Rectal smooth muscle tissue (tissue), 1 donor: Measurements from ENCODE around the gene SLC2A9.

ENCODE experiments used
- H3K27ac ChIP-seq: one replicate; pipeline ENCODE4 v1.7.0; 2013; ENCODE audit warnings: low read depth, low read length, inconsistent platforms
- H3K27me3 ChIP-seq: one replicate; pipeline ENCODE4 v1.7.0; 2013; ENCODE audit warnings: low read length; ENCODE audit not compliant: control insufficient read depth, insufficient read depth
- H3K36me3 ChIP-seq: one replicate; pipeline ENCODE4 v1.7.0; 2013; ENCODE audit warnings: low read length; ENCODE audit not compliant: control insufficient read depth, insufficient read depth
- H3K4me1 ChIP-seq: one replicate; pipeline ENCODE4 v1.7.0; 2013; ENCODE audit warnings: low read length; ENCODE audit not compliant: control insufficient read depth, insufficient read depth
- H3K4me3 ChIP-seq: one replicate; pipeline ENCODE4 v1.7.0; 2013; ENCODE audit warnings: low read length
- H3K9ac ChIP-seq: one replicate; pipeline ENCODE4 v1.7.0; 2013; ENCODE audit warnings: low read length

Gene SLC2A9

GRCh38 chr4:10009861-10010500 is 11.3 kb downstream of the SLC2A9 start:
- H3K4me3 ChIP-seq: no peak overlapping the region
- H3K4me1 ChIP-seq: no peaks in the 10 kb centered on the region
- no peaks in the 10 kb centered on the region for H3K36me3 ChIP-seq
- no peak overlapping the region for H3K9ac ChIP-seq
- no peaks in the 10 kb centered on the region for H3K27me3 ChIP-seq
- H3K27ac ChIP-seq: no peak overlapping the region

- no peaks in the 10 kb centered on the region for H3K27me3 ChIP-seq
- H3K9ac ChIP-seq: no peak overlapping the region
- H3K4me1 ChIP-seq: no peaks in the 10 kb centered on the region
- no peak overlapping the region for H3K27ac ChIP-seq
- no peaks in the 10 kb centered on the region for H3K36me3 ChIP-seq
- no peak overlapping the region for H3K4me3 ChIP-seq
These were observed 12.7 kb downstream of the SLC2A9 start for GRCh38 chr4:10008609-10009005.

GRCh38 chr4:10007793-10008608 is 13.3 kb downstream of the SLC2A9 start:
- Histone ChIP-seq H3K36me3 (no peaks in the 10 kb centered on the region), H3K4me3 (no peak overlapping the region), H3K9ac (no peak overlapping the region), H3K27me3 (no peaks in the 10 kb centered on the region), H3K27ac (no peak overlapping the region), H3K4me1 (no peaks in the 10 kb centered on the region)

- Histone ChIP-seq H3K4me3 (no peak overlapping the region), H3K27ac (no peak overlapping the region)
These were observed 13.9 kb downstream of the SLC2A9 start for GRCh38 chr4:10007436-10007740.

GRCh38 chr4:10006601-10007435 is 14.5 kb downstream of the SLC2A9 start:
- Histone ChIP-seq H3K4me1 (no peaks in the 10 kb centered on the region), H3K27ac (peak overlapping the region; percentile 1), H3K4me3 (peak overlapping the region; percentile 22), H3K27me3 (no peaks in the 10 kb centered on the region), H3K36me3 (no peaks in the 10 kb centered on the region), H3K9ac (peak overlapping the region; percentile 22)

More at GRCh38 chr4:10007436-10007740, 13.9 kb downstream of the SLC2A9 start:
- Histone ChIP-seq H3K36me3 (no peaks in the 10 kb centered on the region), H3K27me3 (no peaks in the 10 kb centered on the region), H3K9ac (no peak overlapping the region), H3K4me1 (no peaks in the 10 kb centered on the region)

- no peaks in the 10 kb centered on the region for H3K27me3 ChIP-seq
- peak overlapping the region; percentile 22 for H3K9ac ChIP-seq
- no peak overlapping the region for H3K4me3 ChIP-seq
- no peaks in the 10 kb centered on the region for H3K4me1 ChIP-seq
- H3K27ac ChIP-seq: peak overlapping the region; percentile 1
- no peaks in the 10 kb centered on the region for H3K36me3 ChIP-seq
These were observed 15.1 kb downstream of the SLC2A9 start for GRCh38 chr4:10006231-10006600.

DNA sequence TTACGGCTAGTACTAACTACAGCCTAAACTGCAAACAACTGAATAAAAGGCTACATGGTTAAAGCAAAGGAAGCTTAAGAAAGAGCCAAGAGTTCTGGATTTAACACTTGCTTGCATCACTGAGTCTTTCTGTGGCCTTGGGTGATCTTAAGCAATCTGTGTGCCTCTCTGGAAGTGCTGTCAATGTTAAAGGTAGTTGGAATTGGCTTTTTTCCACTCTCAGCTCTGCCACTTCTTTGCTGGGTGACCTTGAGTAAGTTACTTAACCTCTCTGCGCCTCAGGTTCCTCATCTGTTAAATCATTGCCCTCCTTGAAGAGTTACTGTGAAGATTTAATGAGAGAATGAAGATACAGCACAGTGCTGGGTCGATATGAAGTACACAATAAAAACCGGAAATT is 15.7 kb downstream of the SLC2A9 start:
- H3K27me3 ChIP-seq: no peaks in the 10 kb centered on the region
- no peak overlapping the region for H3K9ac ChIP-seq
- no peak overlapping the region for H3K4me3 ChIP-seq
- H3K4me1 ChIP-seq: no peaks in the 10 kb centered on the region
- H3K27ac ChIP-seq: no peak overlapping the region
- no peaks in the 10 kb centered on the region for H3K36me3 ChIP-seq

DNA sequence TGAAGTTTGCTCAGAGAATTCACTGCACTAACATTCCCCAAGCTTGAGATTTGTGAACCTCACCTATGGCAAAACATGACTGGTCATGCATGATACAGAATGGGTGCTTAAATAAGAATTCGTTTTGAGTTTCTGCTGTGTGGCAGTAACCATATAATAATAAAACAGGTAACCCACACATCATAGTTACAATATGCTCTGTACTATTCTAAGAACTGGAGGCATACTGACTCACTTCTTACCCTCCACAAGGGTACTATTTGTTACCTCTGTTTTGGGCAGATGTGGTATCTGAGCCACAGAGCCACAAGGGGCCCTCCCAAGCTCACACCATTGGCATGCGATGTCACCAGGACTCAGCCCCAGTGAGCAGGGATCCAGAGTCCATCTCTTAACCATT is 17.6 kb downstream of the SLC2A9 start:
- Histone ChIP-seq H3K27ac (no peak overlapping the region), H3K27me3 (no peaks in the 10 kb centered on the region), H3K4me1 (no peaks in the 10 kb centered on the region), H3K9ac (no peak overlapping the region), H3K36me3 (no peaks in the 10 kb centered on the region), H3K4me3 (no peak overlapping the region)

- Histone ChIP-seq H3K4me3 (no peak overlapping the region), H3K4me1 (no peaks in the 10 kb centered on the region), H3K27ac (no peak overlapping the region), H3K9ac (no peak overlapping the region), H3K36me3 (no peaks in the 10 kb centered on the region), H3K27me3 (no peaks in the 10 kb centered on the region)
These were observed 19.0 kb downstream of the SLC2A9 start for GRCh38 chr4:10002278-10002677.

- Histone ChIP-seq H3K36me3 (no peaks in the 10 kb centered on the region), H3K9ac (no peak overlapping the region), H3K4me1 (no peaks in the 10 kb centered on the region), H3K27me3 (no peaks in the 10 kb centered on the region), H3K4me3 (no peak overlapping the region), H3K27ac (no peak overlapping the region)
These were observed 19.5 kb downstream of the SLC2A9 start for GRCh38 chr4:10001757-10002156.

GRCh38 chr4:9999956-10000561 is 21.2 kb downstream of the SLC2A9 start:
- H3K27ac ChIP-seq: no peak overlapping the region
- no peak overlapping the region for H3K4me3 ChIP-seq
- H3K4me1 ChIP-seq: no peaks in the 10 kb centered on the region
- H3K36me3 ChIP-seq: no peaks in the 10 kb centered on the region
- no peaks in the 10 kb centered on the region for H3K27me3 ChIP-seq
- H3K9ac ChIP-seq: no peak overlapping the region

DNA sequence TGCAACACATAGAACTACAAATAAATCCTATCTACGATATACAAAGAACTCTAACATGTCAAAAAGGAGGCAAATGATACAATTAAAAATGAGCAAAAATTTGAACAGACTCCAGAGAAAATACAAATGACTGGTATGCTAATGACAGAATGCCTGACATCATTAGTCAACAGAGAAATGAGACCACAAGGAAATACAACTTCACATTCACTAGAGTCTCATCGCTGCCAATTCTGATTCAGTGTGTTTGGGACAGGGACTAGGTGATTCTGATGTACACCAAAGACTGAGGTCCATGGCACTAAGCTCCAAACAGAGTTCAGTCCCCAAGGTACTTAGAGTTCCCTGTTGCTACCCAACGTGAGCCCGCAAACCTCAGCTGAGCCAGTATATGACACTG is 23.4 kb downstream of the SLC2A9 start:
- no peak overlapping the region for H3K9ac ChIP-seq
- H3K36me3 ChIP-seq: no peaks in the 10 kb centered on the region
- no peaks in the 10 kb centered on the region for H3K4me1 ChIP-seq
- no peak overlapping the region for H3K27ac ChIP-seq
- H3K4me3 ChIP-seq: no peak overlapping the region
- H3K27me3 ChIP-seq: no peaks in the 10 kb centered on the region
